Spleen (tissue), 13 donors: ENCODE data around the gene MON1B. TPM values are rescaled to one million over a fixed set of nuclear protein-coding genes. Genes with fewer than 3 reads are reported as not detected.

ENCODE experiments used
- DNase-seq: peaks from one replicate; pipeline ENCODE4 v3.0.0-alpha.2; 2020
- H3K27ac ChIP-seq, 8 donors: fragments of 200-600 bp; sonication (generic) in 7 of 8; 1 replicate in 4 of 8; 2 replicates in 4 of 8; pipeline versions ENCODE4 v1.5.0 to v1.8.0; 2016 to 2021; ENCODE audit warnings: inconsistent platforms in 4 of 8, mild to moderate bottlenecking in 4 of 8, moderate library complexity in 1 of 8
- H3K27me3 ChIP-seq, 7 donors: fragments of 200-600 bp; sonication (generic) in 6 of 7; replicated peaks in 1 of 7; 1 replicate in 4 of 7; 2 replicates in 3 of 7; pipeline versions ENCODE4 v1.5.0 to v1.8.0; 2016 to 2021; ENCODE audit warnings: inconsistent platforms in 3 of 7, mild to moderate bottlenecking in 1 of 7
- H3K36me3 ChIP-seq, 6 donors: fragments of 200-600 bp; sonication (generic) in 5 of 6; 1 replicate in 4 of 6; 2 replicates in 2 of 6; pipeline versions ENCODE4 v1.5.0 to v1.8.0; 2016 to 2021; ENCODE audit warnings: inconsistent platforms in 2 of 6
- H3K4me1 ChIP-seq, 6 donors: fragments of 200-600 bp; sonication (generic) in 5 of 6; 1 replicate in 3 of 6; 2 replicates in 3 of 6; pipeline versions ENCODE4 v1.5.0 to v1.8.0; 2016 to 2021; ENCODE audit warnings: inconsistent platforms in 3 of 6
- H3K4me3 ChIP-seq, 8 donors: fragments of 200-600 bp; sonication (generic) in 7 of 8; 1 replicate in 4 of 8; 2 replicates in 4 of 8; pipeline versions ENCODE4 v1.5.0 to v1.8.0; 2016 to 2021; ENCODE audit warnings: inconsistent platforms in 4 of 8, mild to moderate bottlenecking in 4 of 8, moderate library complexity in 2 of 8
- H3K9me3 ChIP-seq, 8 donors: fragments of 200-600 bp; sonication (generic) in 7 of 8; 1 replicate in 4 of 8; 2 replicates in 4 of 8; pipeline versions ENCODE4 v1.5.0 to v1.8.0; 2016 to 2021; ENCODE audit warnings: inconsistent platforms in 4 of 8
- POLR2A ChIP-seq, 3 donors: fragments of 450-650 bp; IDR thresholded peaks; one replicate each; pipeline ENCODE4 v1.5.1; 2017; ENCODE audit warnings: antibody characterized with exemption in 3 of 3, mild to moderate bottlenecking in 1 of 3
- POLR2AphosphoS5 ChIP-seq, 3 donors: sonication (generic); formaldehyde crosslinking; IDR thresholded peaks; one replicate each; pipeline ENCODE4 v1.5.1; 2017; ENCODE audit warnings: antibody characterized with exemption in 3 of 3
- whole genome bisulfite sequencing, 5 donors: extraction: QIAGEN DNeasy Blood & Tissue Kit in 3 of 5; methylation state at CpG; one replicate each; pipeline versions ENCODE4 v1.1.5 to v1.1.7; 2013 to 2018; 5-methylcytosine and 5-hydroxymethylcytosine counted together
- intact Hi-C: fragments of 100-400 bp; cut with DNase I; formaldehyde crosslinking; loops from one replicate; pipeline ENCODE4 v1.15.0; 2023; ENCODE audit warnings: low total_unique reads
- long read RNA-seq, 2 donors: transcript quantifications; one replicate each; lab custom pipeline, GENCODE V29; 2026
- polyA plus RNA-seq, 3 donors: library from polyadenylated mRNA; stranded (reverse); fragments of 200-250 nt; gene quantifications; one replicate each; pipeline ENCODE4 v1.2.1, GENCODE V29; 2013
- total RNA-seq, 7 donors: library from RNA; depleted of rRNA in 3 of 7; stranded (reverse); fragments of >200 nt in 3 of 7; fragmentation: NEBNext Ultra II Directional in 4 of 7; extraction: Animal tissue kit (Norgen Biotek cat#: 25700) in 4 of 7; gene quantifications; one replicate each; pipeline versions ENCODE4 v1.1.0 to v1.2.1, GENCODE V29; 2016 to 2021
- TF ChIP-seq, protein P1 (sequence below), 11 experiments: fragments of 200-600 bp in 7 of 11; fragments of 450-650 bp in 4 of 11; sonication (generic) in 4 of 11; IDR thresholded peaks in 8 of 11; conservative IDR thresholded peaks in 3 of 11; 1 replicate in 7 of 11; 2 replicates in 4 of 11; pipeline versions ENCODE4 v1.4.0 to v1.8.0; 2016 to 2021; ENCODE audit warnings: antibody characterized with exemption in 11 of 11, inconsistent platforms in 4 of 11, mild to moderate bottlenecking in 1 of 11
- donor health status: healthy with polysubstance abuse.
- donor health status: DM: no; HTN: no; CAD: no; lungs with moderate emphysema.
- donor health status: DM: no; HTN: no; CAD: no.
- donor health status: Bipolar disorder and iron deficiency.
- donor health status: healthy.
- donor health status: DM: no; HTN: no; CAD: no.
- donor health status: DM: yes; HTN: yes; CAD: no.

The MON1B gene
- 10 to 100 TPM; 32.7 to 71.0 (median 56.4) TPM for total RNA-seq
- polyA plus RNA-seq = 10 to 100 TPM in 2 of 3 donors, 1 to 10 TPM in 1; 7.5 to 16.0 (median 11.2) TPM
- long read RNA-seq, donor 1, full-length matches to known transcripts = 8 of 8 reads
- long read RNA-seq, donor 1, partial matches to known transcripts = 0 of 8 reads
- long read RNA-seq, donor 1, other reads (novel, unspliced or antisense) = 0 of 8 reads
- long read RNA-seq, donor 2, full-length matches to known transcripts = 5 of 5 reads
- long read RNA-seq, donor 2, partial matches to known transcripts = 0 of 5 reads
- long read RNA-seq, donor 2, other reads (novel, unspliced or antisense) = 0 of 5 reads

DNA sequence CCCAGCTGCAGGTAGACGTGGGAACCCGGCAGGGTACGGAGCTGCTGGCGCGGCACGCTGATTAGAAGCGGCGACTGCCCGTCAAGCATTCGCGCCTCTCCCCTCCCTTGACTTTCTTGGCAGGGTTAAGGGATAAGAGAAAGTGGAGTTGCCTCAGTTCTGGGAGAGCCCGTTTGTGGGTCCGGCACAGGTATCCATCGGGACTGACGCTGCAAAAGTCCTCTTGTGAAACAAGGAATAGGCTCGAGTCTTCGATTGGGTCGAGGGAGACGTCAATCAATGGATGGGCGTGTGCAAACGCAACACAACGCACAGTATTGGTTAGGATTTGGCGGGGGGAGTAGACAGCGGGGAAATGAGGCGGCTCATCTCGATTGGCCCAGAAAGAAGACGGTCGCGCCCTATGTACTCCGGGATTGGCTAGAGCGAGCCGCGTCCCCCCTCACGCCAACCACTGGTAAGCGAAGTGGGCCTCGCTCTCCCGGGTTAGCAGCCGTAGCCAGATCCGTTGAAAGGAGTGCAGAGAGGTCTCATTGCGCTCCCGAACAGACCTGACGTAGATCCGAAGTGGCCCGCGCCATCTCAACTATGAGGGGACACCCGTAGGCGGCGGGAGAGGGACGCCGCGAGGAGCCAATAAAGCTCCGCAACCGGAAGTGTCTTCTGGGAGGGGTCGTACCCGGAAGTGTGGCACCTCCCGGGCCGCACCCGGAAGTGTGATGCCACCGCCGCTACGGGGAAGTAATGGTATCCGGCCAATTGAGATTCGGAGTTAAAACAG, at the start of gene MON1B:
Gene MON1B (plus strand): TSS at position 713 of the 781 bp plus-strand sequence. CDS start 296 bp downstream, outside the sequence.
- Histone ChIP-seq H3K36me3 (peaks cover 0 to 31% (median 27%) of the 10 kb centered on the region in 6 donors), H3K27me3 (no peaks in the 10 kb centered on the region), H3K9me3 (no peaks in the 10 kb centered on the region), H3K4me1 (peaks cover 8 to 57% (median 35%) of the 10 kb centered on the region in 6 donors), H3K27ac (peak within 1 kb of the TSS; percentile 93 to 99 (median 98)), H3K4me3 (peak within 1 kb of the TSS; percentile 50 to 90 (median 78))
- 0 to 1% (median 0%) methylated on average over 49 to 63 of the region's 63 CpGs for WGBS, 5 donors
- DNase-seq = peak; percentile 98
- intact Hi-C loops = no loop called here
- peak; percentile 2 to 67 (median 46) for TF ChIP-seq POLR2A (IDR thresholded peaks at IDR 0.05)
- TF ChIP-seq, protein P1, sequence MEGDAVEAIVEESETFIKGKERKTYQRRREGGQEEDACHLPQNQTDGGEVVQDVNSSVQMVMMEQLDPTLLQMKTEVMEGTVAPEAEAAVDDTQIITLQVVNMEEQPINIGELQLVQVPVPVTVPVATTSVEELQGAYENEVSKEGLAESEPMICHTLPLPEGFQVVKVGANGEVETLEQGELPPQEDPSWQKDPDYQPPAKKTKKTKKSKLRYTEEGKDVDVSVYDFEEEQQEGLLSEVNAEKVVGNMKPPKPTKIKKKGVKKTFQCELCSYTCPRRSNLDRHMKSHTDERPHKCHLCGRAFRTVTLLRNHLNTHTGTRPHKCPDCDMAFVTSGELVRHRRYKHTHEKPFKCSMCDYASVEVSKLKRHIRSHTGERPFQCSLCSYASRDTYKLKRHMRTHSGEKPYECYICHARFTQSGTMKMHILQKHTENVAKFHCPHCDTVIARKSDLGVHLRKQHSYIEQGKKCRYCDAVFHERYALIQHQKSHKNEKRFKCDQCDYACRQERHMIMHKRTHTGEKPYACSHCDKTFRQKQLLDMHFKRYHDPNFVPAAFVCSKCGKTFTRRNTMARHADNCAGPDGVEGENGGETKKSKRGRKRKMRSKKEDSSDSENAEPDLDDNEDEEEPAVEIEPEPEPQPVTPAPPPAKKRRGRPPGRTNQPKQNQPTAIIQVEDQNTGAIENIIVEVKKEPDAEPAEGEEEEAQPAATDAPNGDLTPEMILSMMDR (IDR thresholded peaks at IDR 0.05 in 8 of 11, conservative IDR thresholded peaks at IDR 0.05 in 3 of 11) = peak in 4 of 11 experiments; percentile 10 to 28 (median 18)
- TF ChIP-seq POLR2AphosphoS5 (IDR thresholded peaks at IDR 0.05) = peak; percentile 92 to 95 (median 93)

DNA sequence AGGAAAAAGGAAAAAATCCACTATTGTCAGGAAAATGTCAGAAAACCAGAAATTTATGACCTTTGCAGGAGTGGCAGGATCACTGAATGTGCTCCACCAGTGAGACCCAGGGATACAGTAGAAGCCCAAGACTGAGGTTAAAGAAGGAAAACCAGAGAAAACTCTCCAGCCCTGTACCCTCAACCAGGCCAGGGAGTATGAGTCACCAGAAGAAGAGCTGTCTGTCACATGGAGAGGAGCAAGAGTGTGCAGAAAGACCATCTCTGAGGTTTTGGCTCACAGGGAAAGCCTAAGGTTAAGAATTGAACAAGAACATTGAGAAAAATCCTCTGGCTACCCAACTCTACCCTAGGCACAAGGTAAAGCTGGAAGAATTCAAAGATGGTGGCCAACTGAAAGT, 47.6 kb upstream of the MON1B start:
- DNase-seq = no peak
- Histone ChIP-seq H3K4me3 (no peak overlapping the region), H3K27me3 (no peaks in the 10 kb centered on the region), H3K27ac (no peak overlapping the region), H3K36me3 (no peaks in the 10 kb centered on the region), H3K4me1 (no peaks in the 10 kb centered on the region), H3K9me3 (peaks cover 0 to 17% (median 13%) of the 10 kb centered on the region in 8 donors)
- intact Hi-C loops = no loop called here
- TF ChIP-seq, protein P1 (IDR thresholded peaks at IDR 0.05 in 8 of 11, conservative IDR thresholded peaks at IDR 0.05 in 3 of 11) = no peak
- TF ChIP-seq POLR2AphosphoS5 (IDR thresholded peaks at IDR 0.05) (no peak), POLR2A (IDR thresholded peaks at IDR 0.05) (no peak)

DNA sequence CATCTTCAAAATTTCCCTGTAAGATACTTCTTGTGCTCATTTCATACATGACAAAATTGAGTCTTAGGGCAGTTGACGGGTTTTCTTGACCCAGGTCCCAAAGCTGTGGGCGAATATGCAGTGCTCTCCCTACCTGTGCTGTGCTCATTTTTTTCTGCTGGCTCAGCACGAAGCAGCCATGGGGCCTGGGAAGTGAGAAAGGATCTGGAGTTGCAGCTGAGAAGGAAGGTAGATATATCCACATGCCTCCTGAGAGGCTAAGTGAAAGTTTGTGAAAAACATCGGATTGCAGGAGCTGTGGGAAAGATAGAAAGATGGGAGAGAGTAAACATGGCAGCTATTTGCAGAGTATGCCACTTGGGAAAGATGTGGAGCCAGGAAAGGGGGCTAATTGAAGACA, 42.9 kb upstream of the MON1B start:
- DNase-seq = no peak
- TF ChIP-seq POLR2A (IDR thresholded peaks at IDR 0.05) (no peak), POLR2AphosphoS5 (IDR thresholded peaks at IDR 0.05) (no peak)
- TF ChIP-seq, protein P1 (IDR thresholded peaks at IDR 0.05 in 8 of 11, conservative IDR thresholded peaks at IDR 0.05 in 3 of 11) = no peak
- 79 to 82% (median 80%) methylated on average over 4 of the region's 4 CpGs for WGBS, 5 donors
- no peak overlapping the region for H3K4me3 ChIP-seq
- intact Hi-C loops = no loop called here
- H3K4me1 ChIP-seq = no peaks in the 10 kb centered on the region
- H3K27ac ChIP-seq = no peak overlapping the region
- H3K27me3 ChIP-seq = peaks cover 0 to 10% (median 0%) of the 10 kb centered on the region in 7 donors
- no peaks in the 10 kb centered on the region for H3K36me3 ChIP-seq
- peaks cover 0 to 17% (median 13%) of the 10 kb centered on the region in 8 donors for H3K9me3 ChIP-seq
